Measurements from ENCODE around the gene SRSF2. TPM values are rescaled to one million over a fixed set of nuclear protein-coding genes. Genes with fewer than 3 reads are reported as not detected.
"Not testable (repeated sequence)": the region's sequence is repeated elsewhere in the genome, so short reads cannot be mapped to it uniquely, and the experiment has no call there.

The SRSF2 gene
- total RNA-seq, 4 donors from 2014 or later, result 106 to 194 (median 148) TPM

- no peak for ATAC-seq
- Histone ChIP-seq H3K27ac (peak overlapping the region in 3 of 4 donors; percentile 44 to 100 (median 100)), H3K9me3 (no peaks in the 10 kb centered on the region), H3K4me1 (peaks cover 2 to 68% (median 31%) of the 10 kb centered on the region in 3 donors), H3K4me3 (peak overlapping the region in 1 of 2 donors; percentile 77), H3K27me3 (no peaks in the 10 kb centered on the region), H3K36me3 (peaks cover 0 to 61% of the 10 kb centered on the region in 2 donors)
- TF ChIP-seq POLR2A (IDR thresholded peaks at IDR 0.05) (no peak), CTCF (IDR thresholded peaks at IDR 0.05) (no peak), EP300 (IDR thresholded peaks at IDR 0.05) (no peak), POLR2AphosphoS5 (IDR thresholded peaks at IDR 0.05) (no peak)
- WGBS, 2 donors (ENCODE audit: low coverage in 1 of 2), result 97% methylated on average over 3 of the region's 9 CpGs; no CpG with 5 or more reads in 1 of the 2 donors
Measured at GRCh38 chr17:76723812-76724211, 13.3 kb downstream of the SRSF2 start.

- not testable (repeated sequence) for ATAC-seq, H3K27ac ChIP-seq, H3K4me3 ChIP-seq, H3K9me3 ChIP-seq, H3K27me3 ChIP-seq
- H3K36me3 ChIP-seq, result peaks cover 0 to 69% of the 10 kb centered on the region in 2 donors
- WGBS, 2 donors (ENCODE audit: low coverage in 1 of 2), result 93 to 97% methylated on average over 5 to 8 of the region's 8 CpGs
- peaks cover 2 to 60% (median 31%) of the 10 kb centered on the region in 3 donors for H3K4me1 ChIP-seq
Measured at GRCh38 chr17:76722977-76723376, 14.2 kb downstream of the SRSF2 start.

- Histone ChIP-seq H3K36me3 (peaks cover 0 to 76% of the 10 kb centered on the region in 2 donors), H3K27me3 (no peaks in the 10 kb centered on the region), H3K9me3 (no peaks in the 10 kb centered on the region), H3K4me3 (no peak overlapping the region), H3K27ac (no peak overlapping the region), H3K4me1 (peaks cover 2 to 56% (median 24%) of the 10 kb centered on the region in 3 donors)
- no peak for ATAC-seq
- 70 to 77% methylated on average over 5 of the region's 8 CpGs for WGBS, 2 donors (ENCODE audit: low coverage in 1 of 2)
- TF ChIP-seq POLR2A (IDR thresholded peaks at IDR 0.05), result no peak
- TF ChIP-seq EP300 (IDR thresholded peaks at IDR 0.05), result no peak
- TF ChIP-seq CTCF (IDR thresholded peaks at IDR 0.05), result no peak
Measured at GRCh38 chr17:76722279-76722678, 14.9 kb downstream of the SRSF2 start.

GRCh38 chr17:76721463-76721862, 15.7 kb downstream of the SRSF2 start:
- Histone ChIP-seq H3K4me3 (no peak overlapping the region), H3K27ac (peak overlapping the region in 3 of 4 donors; percentile 4 to 26 (median 16)), H3K27me3 (no peaks in the 10 kb centered on the region), H3K4me1 (peaks cover 5 to 62% (median 23%) of the 10 kb centered on the region in 3 donors), H3K36me3 (peaks cover 0 to 84% of the 10 kb centered on the region in 2 donors), H3K9me3 (no peaks in the 10 kb centered on the region)
- TF ChIP-seq POLR2AphosphoS5 (IDR thresholded peaks at IDR 0.05) (no peak), CTCF (IDR thresholded peaks at IDR 0.05) (no peak)
- WGBS, 2 donors (ENCODE audit: low coverage in 1 of 2), result 81 to 82% methylated on average over 5 to 10 of the region's 10 CpGs
- ATAC-seq, result no peak

- WGBS, 2 donors (ENCODE audit: low coverage in 1 of 2), result 79 to 88% methylated on average over 5 of the region's 9 CpGs
- Histone ChIP-seq H3K9me3 (no peaks in the 10 kb centered on the region), H3K27ac (peak overlapping the region in 2 of 4 donors; percentile 16 to 20), H3K36me3 (peaks cover 0 to 90% of the 10 kb centered on the region in 2 donors), H3K4me3 (no peak overlapping the region), H3K27me3 (no peaks in the 10 kb centered on the region), H3K4me1 (peaks cover 6 to 68% (median 23%) of the 10 kb centered on the region in 3 donors)
- TF ChIP-seq POLR2A (IDR thresholded peaks at IDR 0.05), result no peak
- no peak for TF ChIP-seq EP300 (IDR thresholded peaks at IDR 0.05)
- no peak for TF ChIP-seq CTCF (IDR thresholded peaks at IDR 0.05)
- TF ChIP-seq POLR2AphosphoS5 (IDR thresholded peaks at IDR 0.05), result no peak
- no peak for ATAC-seq
Measured at GRCh38 chr17:76720941-76721340, 16.2 kb downstream of the SRSF2 start.
